SJSA1 (cell line): ENCODE results near the gene CACNA1S. TPM values are rescaled to one million over a fixed set of nuclear protein-coding genes. Genes with fewer than 3 reads are reported as not detected.

Experiments
- DNase-seq, 2 experiments: peaks; one replicate each; pipeline ENCODE4 v3.0.0-alpha.2; 2015 to 2020; ENCODE audit warnings: low spot score in 2 of 2, low read depth in 1 of 2
- H3K27ac ChIP-seq: fragments of 250-450 bp; sonication (Bioruptor Pico); 2 replicates; pipeline ENCODE4 v1.5.1; 2020; ENCODE audit warnings: mild to moderate bottlenecking, moderate library complexity
- H3K27me3 ChIP-seq: fragments of 250-450 bp; sonication (Bioruptor Pico); replicated peaks from 2 replicates; pipeline ENCODE4 v1.5.1; 2020; ENCODE audit warnings: mild to moderate bottlenecking, moderate library complexity
- H3K36me3 ChIP-seq: fragments of 250-450 bp; sonication (Bioruptor Pico); 2 replicates; pipeline ENCODE4 v1.5.1; 2020; ENCODE audit warnings: mild to moderate bottlenecking
- H3K4me1 ChIP-seq: fragments of 250-450 bp; sonication (Bioruptor Pico); replicated peaks from 2 replicates; pipeline ENCODE4 v1.6.1; 2021; ENCODE audit warnings: mild to moderate bottlenecking
- H3K4me3 ChIP-seq: fragments of 250-450 bp; sonication (Bioruptor Pico); 2 replicates; pipeline ENCODE4 v1.5.1; 2020; ENCODE audit warnings: mild to moderate bottlenecking
- H3K9me3 ChIP-seq: fragments of 250-450 bp; sonication (Bioruptor Pico); replicated peaks from 2 replicates; pipeline ENCODE4 v1.5.1; 2020; ENCODE audit warnings: mild to moderate bottlenecking
- total RNA-seq: library from RNA; depleted of rRNA; stranded (reverse); fragments of >200 nt; shearing (Covaris generic); gene quantifications from 2 replicates; pipeline ENCODE4 v1.2.3, GENCODE V29; 2014

Gene CACNA1S
- total RNA-seq, 1 experiment from 2014 or later: not detected

- no peak overlapping the region for H3K27ac ChIP-seq
- H3K27me3 ChIP-seq: no peaks in the 10 kb centered on the region; the same call in 1 of the 2 replicates
- H3K36me3 ChIP-seq: no peaks in the 10 kb centered on the region
- no peaks in the 10 kb centered on the region for H3K9me3 ChIP-seq
- no peaks in the 10 kb centered on the region for H3K4me1 ChIP-seq
- DNase-seq: no peak
- H3K4me3 ChIP-seq: no peak overlapping the region
Measured at GRCh38 chr1:201032408-201032807, 79.8 kb downstream of the CACNA1S start.

- no peak for DNase-seq
- H3K4me3 ChIP-seq: no peak overlapping the region
- no peak overlapping the region for H3K27ac ChIP-seq
- no peaks in the 10 kb centered on the region for H3K27me3 ChIP-seq
- no peaks in the 10 kb centered on the region for H3K9me3 ChIP-seq
- H3K4me1 ChIP-seq: peaks cover 15% of the 10 kb centered on the region
- H3K36me3 ChIP-seq: no peaks in the 10 kb centered on the region
Measured at GRCh38 chr1:201028461-201028889, 83.8 kb downstream of the CACNA1S start.

DNA sequence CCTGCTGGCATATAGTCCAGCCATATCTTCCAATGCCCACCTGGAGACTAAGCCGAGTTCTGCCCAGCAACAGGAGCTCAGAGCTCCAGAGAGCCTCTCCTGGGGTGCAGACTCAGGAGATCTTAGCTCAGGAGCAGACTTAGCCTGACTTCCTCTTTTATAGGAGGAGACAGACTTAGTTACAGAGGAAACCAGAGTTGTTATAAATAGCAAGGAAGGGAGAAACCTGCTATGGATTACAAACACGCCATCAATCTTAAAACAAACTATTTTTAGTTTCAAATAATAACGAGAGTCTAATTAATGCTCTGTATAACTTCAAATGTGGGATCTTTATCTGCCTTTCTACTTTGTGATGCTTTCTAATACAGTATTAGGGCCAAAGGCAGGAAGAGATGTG is 85.4 kb downstream of the CACNA1S start:
- Histone ChIP-seq H3K27me3 (no peaks in the 10 kb centered on the region), H3K9me3 (no peaks in the 10 kb centered on the region), H3K27ac (no peak overlapping the region), H3K36me3 (no peaks in the 10 kb centered on the region), H3K4me1 (peaks cover 23% of the 10 kb centered on the region), H3K4me3 (no peak overlapping the region)
- DNase-seq: no peak

- no peak overlapping the region for H3K4me3 ChIP-seq
- H3K27ac ChIP-seq: no peak overlapping the region
- H3K9me3 ChIP-seq: no peaks in the 10 kb centered on the region
- DNase-seq: no peak
- peaks cover 23% of the 10 kb centered on the region for H3K4me1 ChIP-seq
- no peaks in the 10 kb centered on the region for H3K36me3 ChIP-seq
- H3K27me3 ChIP-seq: no peaks in the 10 kb centered on the region
Measured at GRCh38 chr1:201026234-201026633, 86.0 kb downstream of the CACNA1S start.

GRCh38 chr1:201025571-201026002 is 86.6 kb downstream of the CACNA1S start:
- H3K4me1 ChIP-seq: peaks cover 23% of the 10 kb centered on the region
- H3K27ac ChIP-seq: no peak overlapping the region
- DNase-seq: peak; percentile 37 to 68
- H3K9me3 ChIP-seq: no peaks in the 10 kb centered on the region
- H3K27me3 ChIP-seq: no peaks in the 10 kb centered on the region
- no peaks in the 10 kb centered on the region for H3K36me3 ChIP-seq
- no peak overlapping the region for H3K4me3 ChIP-seq

GRCh38 chr1:201024625-201024998 is 87.6 kb downstream of the CACNA1S start:
- no peak for DNase-seq
- Histone ChIP-seq H3K27me3 (no peaks in the 10 kb centered on the region), H3K27ac (no peak overlapping the region), H3K9me3 (no peaks in the 10 kb centered on the region), H3K36me3 (no peaks in the 10 kb centered on the region), H3K4me3 (no peak overlapping the region), H3K4me1 (peaks cover 24% of the 10 kb centered on the region)

DNA sequence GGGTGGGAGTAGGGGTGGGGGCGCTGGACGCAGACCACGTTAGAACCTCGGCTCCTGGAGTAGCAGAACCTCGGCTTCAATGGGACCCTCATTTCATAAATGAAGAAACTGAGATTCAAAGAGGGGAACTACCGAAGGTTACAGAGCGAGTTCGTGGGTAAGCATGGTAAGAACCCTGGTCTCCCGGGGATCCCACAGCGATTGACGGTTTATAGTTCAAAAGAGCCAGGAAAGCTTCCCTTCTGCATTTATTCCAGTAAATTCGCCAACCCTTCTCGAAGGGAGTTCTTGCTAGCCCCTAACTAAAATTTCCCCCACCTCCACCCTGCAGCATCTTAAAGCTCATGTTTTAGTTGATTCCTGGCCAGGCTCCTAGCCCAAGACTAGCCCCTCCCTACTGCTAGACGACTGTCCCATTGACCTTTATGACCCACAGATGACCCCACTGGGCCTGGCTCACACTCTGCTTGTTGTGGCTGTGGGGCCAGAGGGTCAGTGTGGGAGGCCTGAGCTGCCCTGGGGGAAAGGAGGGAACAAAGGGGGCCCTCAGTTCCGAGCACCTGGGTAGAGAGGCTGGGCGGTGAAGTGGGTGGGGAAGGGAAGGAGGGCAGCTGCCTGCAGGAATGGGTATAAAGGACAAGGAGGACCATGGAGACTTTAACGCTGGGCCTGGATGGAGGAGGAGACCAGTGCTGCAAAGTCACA is 88.2 kb downstream of the CACNA1S start:
- no peak for DNase-seq
- Histone ChIP-seq H3K27me3 (no peaks in the 10 kb centered on the region), H3K4me1 (peaks cover 29% of the 10 kb centered on the region), H3K4me3 (no peak overlapping the region), H3K9me3 (no peaks in the 10 kb centered on the region), H3K27ac (no peak overlapping the region), H3K36me3 (no peaks in the 10 kb centered on the region)

DNA sequence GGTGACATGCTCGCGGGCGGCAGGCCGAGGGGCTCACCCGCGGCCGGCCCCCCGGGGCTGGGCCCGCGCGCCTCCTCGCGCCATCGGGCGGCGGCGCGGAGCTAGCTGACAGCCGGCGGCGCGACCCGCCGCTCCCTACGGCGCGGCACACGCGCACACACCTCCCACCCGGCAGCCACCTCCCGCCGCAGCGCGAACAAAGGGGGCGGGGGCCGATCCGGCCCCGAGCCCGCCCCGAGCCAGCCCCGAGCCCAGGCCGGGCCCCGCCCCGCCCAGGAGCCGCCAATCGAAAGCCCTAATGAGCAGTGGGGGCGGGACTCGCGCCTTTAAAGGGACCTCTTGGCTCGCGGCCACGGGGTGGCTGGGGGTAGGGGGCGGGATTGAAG is 88.7 kb downstream of the CACNA1S start, which contains the start of gene KIF21B:
KIF21B (minus strand) TSS at position 198 of the 386 bp plus-strand sequence. CDS start 331 bp downstream, outside the sequence.
- no peaks in the 10 kb centered on the region for H3K9me3 ChIP-seq
- peaks cover 29% of the 10 kb centered on the region for H3K4me1 ChIP-seq
- DNase-seq: peak; percentile 27 to 79
- H3K27me3 ChIP-seq: no peaks in the 10 kb centered on the region
- peak within 1 kb of the TSS; percentile 49 for H3K4me3 ChIP-seq
- no peaks in the 10 kb centered on the region for H3K36me3 ChIP-seq
- no peak within 1 kb of the TSS for H3K27ac ChIP-seq

GRCh38 chr1:201022820-201023516 is 89.3 kb downstream of the CACNA1S start:
- H3K4me1 ChIP-seq: peaks cover 29% of the 10 kb centered on the region
- peak overlapping the region; percentile 49 for H3K4me3 ChIP-seq
- H3K27ac ChIP-seq: no peak overlapping the region
- no peak for DNase-seq
- H3K27me3 ChIP-seq: no peaks in the 10 kb centered on the region
- H3K36me3 ChIP-seq: no peaks in the 10 kb centered on the region
- H3K9me3 ChIP-seq: no peaks in the 10 kb centered on the region; the same call in 1 of the 2 replicates

- Histone ChIP-seq H3K4me3 (no peak overlapping the region; the same call in 1 of the 2 replicates), H3K27ac (no peak overlapping the region), H3K4me1 (peaks cover 29% of the 10 kb centered on the region), H3K36me3 (no peaks in the 10 kb centered on the region), H3K9me3 (no peaks in the 10 kb centered on the region; the same call in 1 of the 2 replicates), H3K27me3 (no peaks in the 10 kb centered on the region)
- no peak for DNase-seq
Measured at GRCh38 chr1:201022493-201022819, 89.8 kb downstream of the CACNA1S start.

DNA sequence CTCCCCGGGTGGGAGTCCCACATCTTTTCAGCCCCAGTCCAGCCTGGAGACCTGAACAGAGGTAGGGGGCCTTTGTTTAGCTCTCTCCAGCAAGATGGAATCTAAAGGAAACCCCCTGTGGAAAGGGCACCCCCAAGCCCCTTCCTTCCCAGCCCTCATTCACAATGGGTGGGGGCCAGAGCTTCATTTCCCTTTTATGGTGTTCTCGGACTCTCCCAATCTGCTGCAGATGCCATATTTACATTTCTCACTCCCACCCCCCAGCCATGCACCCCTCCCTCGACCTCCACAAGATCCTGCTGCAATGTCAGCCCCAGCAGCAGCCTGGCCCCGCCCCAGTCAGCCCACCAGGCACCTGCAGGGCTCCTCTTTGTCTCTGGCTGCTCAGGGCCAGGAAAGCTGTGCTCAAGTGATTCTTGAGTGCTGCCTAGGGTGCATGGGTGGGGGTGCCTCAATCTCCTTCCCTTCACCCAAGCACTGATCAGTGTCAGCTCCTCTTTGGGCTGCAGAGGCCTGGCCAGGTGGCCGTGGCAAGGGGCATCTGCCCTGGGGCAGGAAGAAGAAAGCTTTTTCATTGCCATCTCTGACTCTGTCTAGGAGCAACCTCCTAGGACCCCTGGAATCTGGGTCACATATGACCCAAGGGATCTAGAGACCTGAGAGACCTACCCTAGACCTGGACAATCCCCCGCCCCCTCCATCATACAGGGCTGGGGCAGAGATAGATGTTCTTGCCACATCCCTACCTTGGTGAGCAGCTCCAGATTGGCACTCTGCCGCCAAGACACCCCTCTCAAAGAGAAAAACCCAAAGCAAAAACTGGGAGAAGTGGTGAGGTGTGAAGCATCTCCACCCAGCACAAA is 90.4 kb downstream of the CACNA1S start:
- H3K4me3 ChIP-seq: no peak overlapping the region
- H3K27me3 ChIP-seq: no peaks in the 10 kb centered on the region
- H3K27ac ChIP-seq: no peak overlapping the region
- peaks cover 29% of the 10 kb centered on the region for H3K4me1 ChIP-seq
- H3K9me3 ChIP-seq: no peaks in the 10 kb centered on the region; the same call in 1 of the 2 replicates
- H3K36me3 ChIP-seq: no peaks in the 10 kb centered on the region
- DNase-seq: no peak

GRCh38 chr1:201020721-201021629 is 91.3 kb downstream of the CACNA1S start:
- no peak for DNase-seq
- Histone ChIP-seq H3K4me3 (no peak overlapping the region), H3K36me3 (no peaks in the 10 kb centered on the region), H3K27ac (no peak overlapping the region), H3K27me3 (no peaks in the 10 kb centered on the region), H3K9me3 (no peaks in the 10 kb centered on the region; the same call in 1 of the 2 replicates), H3K4me1 (peaks cover 26% of the 10 kb centered on the region)
